GM20431 (cell line): ENCODE results near the gene AP3D1.

Experiments
- in situ Hi-C: fragments of 300-500 bp; cut with MseI, MboI; formaldehyde crosslinking; loops from one replicate; pipeline ENCODE4 v1.15.0; 2020; ENCODE audit warnings: low sequenced_read_pairs; ENCODE audit not compliant: unreplicated experiment

AP3D1 gene

GRCh38 chr19:2184422-2184975 lies 33.1 kb upstream of the AP3D1 start:
- in situ Hi-C loops: no loop called here

DNA sequence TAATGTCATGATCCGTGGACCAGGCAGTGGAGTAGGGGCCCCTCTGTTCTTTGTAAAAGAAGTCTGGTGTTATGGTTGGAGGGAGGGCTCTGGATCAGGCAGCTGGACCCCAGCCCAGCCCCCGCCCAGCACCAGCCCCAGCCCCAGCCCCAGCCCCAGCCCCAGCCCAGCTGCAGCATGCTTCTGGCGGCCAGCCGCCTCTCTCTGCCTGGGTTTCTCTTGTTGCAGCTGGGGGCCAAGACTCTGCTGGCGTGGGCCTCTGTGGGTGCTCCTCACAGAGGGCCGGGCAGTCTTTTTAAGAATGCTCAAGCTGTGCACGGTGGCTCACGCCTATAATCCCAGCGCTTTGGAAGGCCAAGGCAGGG lies 30.2 kb upstream of the AP3D1 start:
- in situ Hi-C loops: no loop called here

DNA sequence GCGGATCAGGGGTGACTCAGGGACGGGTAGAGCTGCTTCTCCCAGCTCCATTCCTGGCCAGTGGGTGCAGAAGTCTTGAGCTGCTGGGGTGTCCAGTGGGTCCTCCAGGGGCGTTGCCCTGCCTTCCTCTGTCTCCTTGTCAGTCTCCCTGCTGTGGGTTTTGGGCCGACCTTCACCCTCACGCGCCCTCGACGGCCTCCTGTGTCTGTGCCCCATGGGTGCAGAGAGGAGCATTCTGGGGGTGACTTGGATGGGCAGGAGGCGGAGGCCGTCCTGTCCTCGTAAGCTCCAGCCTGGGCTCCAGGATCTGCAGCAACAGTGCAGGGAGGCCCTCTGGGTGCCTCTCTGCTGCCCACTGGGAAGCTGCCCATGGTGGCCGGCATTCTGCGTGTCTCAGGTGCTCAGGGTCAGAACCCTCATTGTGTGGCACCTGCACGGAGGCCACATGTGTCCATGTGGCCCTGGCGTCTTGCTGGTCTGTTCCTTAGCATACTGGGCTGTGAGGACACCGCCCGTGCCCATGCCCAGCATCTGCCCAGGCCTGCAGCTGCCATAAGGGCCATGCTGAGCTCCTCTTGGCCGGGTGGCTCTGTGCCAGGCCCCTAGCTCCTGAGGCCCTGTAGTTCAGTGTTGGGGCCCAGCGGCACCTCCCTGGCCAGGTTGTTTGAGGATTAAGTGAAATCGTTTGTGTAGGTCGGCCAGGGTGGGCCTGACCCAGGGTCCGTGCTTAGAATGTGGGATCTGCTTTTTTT lies 29.7 kb upstream of the AP3D1 start:
- in situ Hi-C loops: no loop called here

GRCh38 chr19:2180114-2180513 lies 28.7 kb upstream of the AP3D1 start:
- in situ Hi-C loops: no loop called here

DNA sequence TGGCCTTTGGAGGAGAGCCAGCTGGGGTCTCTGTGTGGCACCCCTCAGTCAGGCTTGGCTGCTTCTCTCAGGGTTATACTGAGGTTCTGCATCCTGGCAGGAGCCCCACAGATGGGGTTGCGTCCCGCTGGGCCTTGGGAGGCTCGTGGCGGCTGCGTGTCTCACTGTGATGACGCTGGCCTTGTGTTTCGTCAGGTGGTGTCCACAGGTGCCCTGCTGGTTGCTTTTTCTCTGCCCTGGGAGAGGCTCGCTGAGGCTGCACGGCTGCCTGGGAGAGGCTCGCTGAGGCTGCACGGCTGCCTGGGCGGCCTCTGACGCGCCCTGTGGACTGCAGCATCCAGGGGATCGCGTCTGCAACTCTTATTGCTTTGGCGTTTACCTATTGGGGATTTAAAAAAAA lies 27.7 kb upstream of the AP3D1 start:
- in situ Hi-C loops: no loop called here

GRCh38 chr19:2176337-2176994 lies 25.1 kb upstream of the AP3D1 start:
- in situ Hi-C loops: no loop called here

GRCh38 chr19:2175742-2176141 lies 24.4 kb upstream of the AP3D1 start:
- in situ Hi-C loops: no loop called here

DNA sequence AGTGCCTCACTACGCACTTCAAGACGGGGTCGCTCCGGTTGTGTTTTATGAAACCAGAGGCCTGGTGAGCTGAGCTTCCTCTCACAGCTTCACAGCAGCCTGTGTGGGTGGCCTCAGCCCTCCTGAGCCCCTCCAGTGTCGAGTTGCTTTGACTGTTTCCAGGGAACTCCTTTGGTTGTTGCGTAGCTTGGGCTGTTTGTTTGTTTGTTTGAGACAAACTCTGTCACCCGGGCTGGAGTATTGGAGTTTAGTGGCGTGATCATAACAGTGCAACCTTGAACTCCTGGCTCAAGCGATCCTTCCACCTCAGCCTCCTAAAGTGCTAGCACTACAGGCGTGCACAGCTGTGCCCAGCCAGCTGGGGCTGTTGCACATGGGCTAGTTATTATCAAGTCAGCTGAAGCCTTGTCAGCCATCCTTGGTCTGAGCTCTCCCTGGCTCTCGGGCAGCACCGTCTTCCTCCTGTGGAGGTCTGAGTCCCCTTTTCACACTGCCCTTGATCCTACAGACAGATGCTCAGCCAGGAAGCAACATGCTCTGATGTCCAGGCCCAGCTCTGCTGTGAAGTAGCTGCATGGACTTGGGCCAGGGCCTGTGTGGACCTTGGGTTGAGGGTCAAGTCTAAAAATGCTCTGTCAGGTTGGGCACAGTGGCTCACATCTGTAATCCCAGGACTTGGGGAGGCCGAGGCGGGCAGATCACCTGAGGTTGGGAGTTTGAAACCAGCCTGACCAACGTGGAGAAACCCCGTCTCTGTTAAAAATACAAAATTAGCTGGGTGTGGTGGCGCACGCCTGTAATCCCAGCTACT lies 22.6 kb upstream of the AP3D1 start:
- in situ Hi-C loops: no loop called here

DNA sequence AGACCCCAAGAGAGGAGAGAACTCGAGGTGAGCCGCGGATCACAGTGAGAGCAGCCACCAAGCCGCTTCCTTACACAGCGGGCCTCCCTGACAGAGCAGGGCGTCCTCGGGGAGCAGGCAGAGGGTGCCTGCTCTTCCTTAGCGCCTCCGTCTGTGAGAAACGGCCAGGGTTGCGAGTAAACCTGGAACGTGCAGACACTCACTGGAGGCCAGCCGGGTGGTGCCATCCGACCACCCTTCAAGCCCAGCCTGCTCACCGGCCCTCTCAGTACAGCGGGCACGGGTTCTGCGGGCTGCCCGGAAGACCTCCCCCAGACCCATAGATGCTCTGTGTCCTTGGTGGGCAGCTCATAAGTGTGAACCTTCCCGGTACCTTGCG lies 22.0 kb upstream of the AP3D1 start:
- in situ Hi-C loops: no loop called here

DNA sequence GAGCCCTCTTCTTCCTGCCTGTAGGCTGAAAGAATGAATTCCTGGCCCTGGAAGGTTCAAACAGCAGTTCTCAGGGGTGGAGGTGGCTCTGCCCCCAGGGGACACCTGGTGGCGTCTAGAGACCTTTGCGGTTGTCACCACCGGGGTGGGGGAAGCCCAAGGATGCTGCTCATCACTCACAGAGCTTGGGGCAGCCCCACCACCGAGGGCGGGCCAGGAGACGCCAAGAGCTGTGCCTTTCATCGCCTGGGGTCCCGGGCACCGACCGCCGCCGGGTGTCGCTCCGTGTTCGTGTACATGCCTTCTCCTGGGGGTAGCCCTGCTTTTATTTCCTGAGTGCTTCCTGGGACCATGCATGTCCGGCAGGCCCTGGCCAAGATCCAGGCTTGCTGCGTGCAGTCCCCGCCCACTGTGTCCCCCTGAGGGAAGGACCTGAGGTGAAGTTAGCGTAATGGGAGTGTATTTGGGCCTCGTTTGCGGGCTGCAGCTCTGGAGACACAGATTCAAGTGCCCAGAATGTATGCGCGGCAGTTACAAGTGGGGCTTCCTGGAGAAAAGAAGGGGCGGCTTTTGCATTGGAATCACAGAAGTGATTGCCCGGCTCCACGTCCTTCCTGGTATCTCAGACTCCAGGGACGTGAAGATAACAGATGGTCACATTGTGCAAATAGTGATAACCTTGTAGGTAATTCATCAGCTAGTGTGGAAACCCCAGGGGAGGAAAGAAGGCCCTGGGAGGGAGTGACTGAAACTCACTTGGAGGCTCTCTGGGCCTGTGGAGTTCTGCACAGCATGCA lies 20.2 kb upstream of the AP3D1 start:
- in situ Hi-C loops: no loop called here

- in situ Hi-C loops: no loop called here
These were observed 19.6 kb upstream of the AP3D1 start for GRCh38 chr19:2170987-2171348.

DNA sequence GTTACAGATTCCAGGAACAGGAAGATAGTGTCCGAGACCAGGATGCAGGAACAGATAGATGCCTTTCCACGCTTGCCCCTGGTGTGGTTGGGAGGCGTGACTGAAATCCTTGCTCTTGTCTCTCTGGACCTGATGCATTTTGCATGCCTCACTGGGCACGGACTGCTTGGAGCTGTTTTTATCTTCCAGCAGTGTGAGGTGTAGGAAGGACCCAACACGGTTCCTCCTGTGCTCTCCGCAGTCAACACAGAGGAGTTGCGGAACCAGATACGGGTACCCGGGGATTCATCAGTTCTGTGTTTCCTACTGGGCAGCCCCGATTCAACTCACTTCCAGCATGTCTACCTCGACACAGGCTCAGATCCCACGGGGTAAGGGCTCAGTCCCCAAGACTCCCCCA lies 18.9 kb upstream of the AP3D1 start:
- in situ Hi-C loops: no loop called here

DNA sequence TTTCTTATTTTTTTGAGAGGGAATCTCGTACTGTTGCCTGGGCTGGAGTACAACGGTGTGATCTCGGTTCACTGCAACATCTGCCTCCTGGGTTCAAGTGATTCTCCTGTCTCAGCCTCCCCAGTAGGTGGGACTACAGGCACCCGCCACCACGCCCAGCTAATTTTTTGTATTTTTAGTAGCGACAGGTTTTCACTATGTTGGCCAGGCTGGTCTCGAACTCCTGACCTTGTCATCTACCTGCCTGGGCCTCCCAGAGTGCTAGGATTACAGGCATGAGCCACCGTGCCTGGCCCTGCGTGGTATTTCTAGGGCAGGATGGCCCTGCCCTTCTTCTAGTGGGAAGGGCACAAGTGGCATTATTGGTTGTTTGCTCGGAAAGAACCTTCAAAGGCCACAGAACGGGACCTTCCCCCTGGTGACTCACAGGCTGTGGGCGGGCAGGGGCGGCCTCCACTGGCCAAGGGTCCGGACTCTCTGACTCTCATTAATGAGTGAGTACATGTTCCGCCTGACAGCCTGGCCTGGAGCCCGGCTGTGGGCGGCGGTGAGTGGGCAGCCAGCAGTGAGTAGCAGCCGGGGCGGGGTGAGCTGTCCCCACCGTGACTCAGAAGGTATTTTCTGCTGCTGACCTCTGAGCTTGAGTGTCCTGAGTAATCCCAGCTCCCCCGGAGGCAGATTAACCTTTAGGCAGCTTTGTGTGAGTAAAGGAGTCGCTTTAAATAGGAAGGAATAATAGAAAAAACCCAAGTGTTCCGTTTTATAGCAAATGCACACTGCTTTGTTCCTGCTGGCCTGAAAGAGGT lies 17.5 kb upstream of the AP3D1 start:
- in situ Hi-C loops: no loop called here

GRCh38 chr19:2167896-2168618 lies 16.7 kb upstream of the AP3D1 start:
- in situ Hi-C loops: no loop called here

- in situ Hi-C loops: no loop called here
These were observed 15.7 kb upstream of the AP3D1 start for GRCh38 chr19:2166741-2167738.

DNA sequence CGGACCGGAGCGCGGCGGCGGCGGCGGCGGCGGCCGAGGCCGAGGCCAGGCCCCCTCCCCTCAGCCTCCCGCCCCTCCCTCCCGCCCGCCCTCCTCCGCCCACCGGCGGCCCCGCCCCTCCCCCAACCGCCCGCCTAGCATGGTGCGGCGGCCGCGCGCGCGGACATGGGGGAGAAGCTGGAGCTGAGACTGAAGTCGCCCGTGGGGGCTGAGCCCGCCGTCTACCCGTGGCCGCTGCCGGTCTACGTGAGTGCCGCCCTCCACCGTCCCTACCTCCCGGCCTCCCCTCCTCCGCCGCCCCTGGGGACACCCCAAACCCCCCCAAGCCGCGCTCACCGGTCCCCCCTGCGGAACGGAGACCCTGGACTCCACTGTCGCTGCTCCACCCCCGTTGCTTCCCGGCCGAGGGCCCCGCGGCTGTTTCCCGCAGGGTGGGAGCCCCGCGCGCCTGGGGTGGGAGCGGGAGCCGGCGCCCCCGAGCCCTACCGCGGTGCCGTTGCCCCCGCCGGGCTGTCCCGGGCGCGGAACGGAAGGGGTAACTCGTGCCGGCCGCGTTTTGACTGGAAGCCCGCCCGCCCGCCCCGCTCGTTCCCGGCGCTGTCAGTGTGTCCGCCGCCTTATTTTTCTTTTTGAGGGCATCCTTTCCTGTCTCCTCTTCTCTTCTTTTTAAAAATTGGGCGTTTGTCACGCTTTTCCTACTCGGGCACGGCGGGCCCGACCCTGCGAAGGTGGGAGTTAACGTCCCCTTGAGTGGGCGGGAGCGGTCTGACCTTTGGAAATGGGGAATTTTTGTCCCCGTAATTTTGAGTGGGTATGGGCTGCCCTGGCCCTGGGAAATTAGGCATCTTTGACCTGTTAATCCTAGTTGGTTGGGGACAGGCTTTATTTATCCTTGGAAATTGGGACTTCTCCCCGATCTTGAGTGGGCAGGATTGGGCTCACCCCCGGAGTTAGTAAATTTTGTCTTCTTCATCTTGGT lies 12.9 kb upstream of the AP3D1 start:
- in situ Hi-C loops: no loop called here
